ENCODE data around the gene LINGO3.

LINGO3 gene

GRCh38 chr19:2275588-2276428 is 32.1 kb downstream of the LINGO3 start:
- Histone ChIP-seq H3K4me1 (ENCODE audit: control insufficient read depth, insufficient read depth, low read length) (0 out of 2 replicates have a peak, but pooled peaks cover 2% of the 10 kb centered on the region), H3K4me3 (ENCODE audit: low read depth, low read length) (no peak overlapping the region), H3K9me3 (ENCODE audit: control insufficient read depth, insufficient read depth, low read depth, low read length) (no peaks in the 10 kb centered on the region), H3K27ac (ENCODE audit: extremely low read depth, low read depth, low read length) (no peak overlapping the region), H3K36me3 (ENCODE audit: control insufficient read depth in 2 of 2, insufficient read depth in 1 of 2, low read length in 2 of 2) (peaks cover 6 to 32% of the 10 kb centered on the region in 2 experiments; a peak in 2 of 3 replicates)
- ChIA-PET POLR2A (interaction anchor here (0.6 to 1.2 kb wide), 4 partner anchors 27 to 303 kb away, joined by 3 read pairs; no protein-coding TSS in a partner anchor), CTCF (interaction anchor here (0.6 to 4.3 kb wide), 12 partner anchors 12 to 426 kb away, joined by 3 to 25 read pairs (median 4); partner anchors contain the start of gene GNG7)
- TF ChIP-seq ZSCAN5A (tag by site-specific recombination; IDR thresholded peaks at IDR 0.05) = no peak
- no peak for TF ChIP-seq ZNF561 (tag by site-specific recombination; IDR thresholded peaks at IDR 0.05; ENCODE audit: borderline replicate concordance)
- no peak for TF ChIP-seq ZBTB10 (tag by site-specific recombination; IDR thresholded peaks at IDR 0.05)
- TF ChIP-seq, protein P1, sequence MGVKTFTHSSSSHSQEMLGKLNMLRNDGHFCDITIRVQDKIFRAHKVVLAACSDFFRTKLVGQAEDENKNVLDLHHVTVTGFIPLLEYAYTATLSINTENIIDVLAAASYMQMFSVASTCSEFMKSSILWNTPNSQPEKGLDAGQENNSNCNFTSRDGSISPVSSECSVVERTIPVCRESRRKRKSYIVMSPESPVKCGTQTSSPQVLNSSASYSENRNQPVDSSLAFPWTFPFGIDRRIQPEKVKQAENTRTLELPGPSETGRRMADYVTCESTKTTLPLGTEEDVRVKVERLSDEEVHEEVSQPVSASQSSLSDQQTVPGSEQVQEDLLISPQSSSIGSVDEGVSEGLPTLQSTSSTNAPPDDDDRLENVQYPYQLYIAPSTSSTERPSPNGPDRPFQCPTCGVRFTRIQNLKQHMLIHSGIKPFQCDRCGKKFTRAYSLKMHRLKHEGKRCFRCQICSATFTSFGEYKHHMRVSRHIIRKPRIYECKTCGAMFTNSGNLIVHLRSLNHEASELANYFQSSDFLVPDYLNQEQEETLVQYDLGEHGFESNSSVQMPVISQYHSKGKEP (tag by site-specific recombination; IDR thresholded peaks at IDR 0.05) = no peak
- TF ChIP-seq, protein P2, sequence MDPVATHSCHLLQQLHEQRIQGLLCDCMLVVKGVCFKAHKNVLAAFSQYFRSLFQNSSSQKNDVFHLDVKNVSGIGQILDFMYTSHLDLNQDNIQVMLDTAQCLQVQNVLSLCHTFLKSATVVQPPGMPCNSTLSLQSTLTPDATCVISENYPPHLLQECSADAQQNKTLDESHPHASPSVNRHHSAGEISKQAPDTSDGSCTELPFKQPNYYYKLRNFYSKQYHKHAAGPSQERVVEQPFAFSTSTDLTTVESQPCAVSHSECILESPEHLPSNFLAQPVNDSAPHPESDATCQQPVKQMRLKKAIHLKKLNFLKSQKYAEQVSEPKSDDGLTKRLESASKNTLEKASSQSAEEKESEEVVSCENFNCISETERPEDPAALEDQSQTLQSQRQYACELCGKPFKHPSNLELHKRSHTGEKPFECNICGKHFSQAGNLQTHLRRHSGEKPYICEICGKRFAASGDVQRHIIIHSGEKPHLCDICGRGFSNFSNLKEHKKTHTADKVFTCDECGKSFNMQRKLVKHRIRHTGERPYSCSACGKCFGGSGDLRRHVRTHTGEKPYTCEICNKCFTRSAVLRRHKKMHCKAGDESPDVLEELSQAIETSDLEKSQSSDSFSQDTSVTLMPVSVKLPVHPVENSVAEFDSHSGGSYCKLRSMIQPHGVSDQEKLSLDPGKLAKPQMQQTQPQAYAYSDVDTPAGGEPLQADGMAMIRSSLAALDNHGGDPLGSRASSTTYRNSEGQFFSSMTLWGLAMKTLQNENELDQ (tag by site-specific recombination; IDR thresholded peaks at IDR 0.05; ENCODE audit: low read depth) = no peak
- no peak for TF ChIP-seq SP2 (tag by site-specific recombination; IDR thresholded peaks at IDR 0.05)
- no peak for TF ChIP-seq TRIM28 (IDR thresholded peaks at IDR 0.05; ENCODE audit: borderline replicate concordance, low read length)
- TF ChIP-seq AEBP2 (tag by site-specific recombination; IDR thresholded peaks at IDR 0.05; ENCODE audit: borderline replicate concordance) = no peak
- TF ChIP-seq KLF9 (tag by site-specific recombination; IDR thresholded peaks at IDR 0.05; ENCODE audit: low read depth) = no peak
- TF ChIP-seq ATF2 (tag by site-specific recombination; IDR thresholded peaks at IDR 0.05; ENCODE audit: low read depth) = no peak
- TF ChIP-seq REPIN1 (tag by site-specific recombination; IDR thresholded peaks at IDR 0.05; ENCODE audit: low read depth) = no peak
- no peak for TF ChIP-seq ZNF324 (tag by site-specific recombination; IDR thresholded peaks at IDR 0.05)
- TF ChIP-seq RBAK (tag by site-specific recombination; IDR thresholded peaks at IDR 0.05) = no peak
- TF ChIP-seq ZFP69B (tag by site-specific recombination; IDR thresholded peaks at IDR 0.05) = no peak
- no peak for TF ChIP-seq ZNF768 (tag by site-specific recombination; IDR thresholded peaks at IDR 0.05)
